ENCODE measurements around the gene DNAJC21. TPM values are rescaled to one million over a fixed set of nuclear protein-coding genes. Genes with fewer than 3 reads are reported as not detected.

The DNAJC21 gene
- polyA plus RNA-seq, 1 donor, result 44.5 TPM

DNA sequence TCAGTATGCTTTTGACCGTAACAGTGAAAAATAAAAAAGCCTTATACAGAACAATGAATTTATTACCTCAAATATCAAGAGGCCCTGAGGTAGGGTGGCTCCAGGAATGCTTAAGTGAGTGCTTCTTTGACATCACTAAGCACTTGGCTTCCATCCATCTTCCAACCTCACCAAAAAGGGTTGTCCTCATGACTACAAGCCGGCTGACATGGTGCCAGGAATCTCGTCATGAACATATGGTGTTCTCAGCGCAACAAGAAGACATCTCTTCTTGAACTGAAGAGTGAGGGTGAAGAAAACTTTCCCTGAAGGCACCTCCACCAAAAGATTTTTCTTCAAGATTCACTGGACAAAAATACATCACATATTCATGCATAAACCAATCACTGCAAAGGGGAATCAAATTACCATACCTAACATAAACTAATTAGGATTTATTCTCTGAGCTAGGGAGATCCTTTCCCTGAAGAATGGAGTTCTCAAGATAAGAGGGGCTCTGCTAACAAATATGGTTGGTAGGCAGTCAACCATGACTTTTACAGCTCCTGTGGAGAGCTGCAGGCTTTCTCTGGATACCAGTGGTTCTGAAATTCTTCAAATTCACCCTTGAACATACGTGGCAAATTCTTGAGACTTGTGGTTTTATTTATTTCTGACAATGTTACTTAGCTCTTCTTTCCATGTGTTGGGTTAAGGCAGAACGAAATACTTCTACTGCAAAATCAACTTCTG, 68.9 kb downstream of the DNAJC21 start:
- H3K36me3 ChIP-seq (ENCODE audit: control insufficient read depth, insufficient read depth, low read length), result peaks cover 4% of the 10 kb centered on the region
- H3K4me1 ChIP-seq (ENCODE audit: control insufficient read depth, insufficient read depth, low read length), result no peaks in the 10 kb centered on the region
- H3K4me3 ChIP-seq (ENCODE audit: low read length), result no peak overlapping the region
- 57% methylated on average over 1 of the region's 6 CpGs for WGBS (ENCODE audit: insufficient coverage, low lambda C conversion rate)
- no peak for DNase-seq
- no peaks in the 10 kb centered on the region for H3K9me3 ChIP-seq (ENCODE audit: control insufficient read depth, low read depth, low read length)
- no peak overlapping the region for H3K27ac ChIP-seq (ENCODE audit: low read length)
- H3K27me3 ChIP-seq (ENCODE audit: control insufficient read depth, insufficient read depth, low read length), result no peaks in the 10 kb centered on the region

DNA sequence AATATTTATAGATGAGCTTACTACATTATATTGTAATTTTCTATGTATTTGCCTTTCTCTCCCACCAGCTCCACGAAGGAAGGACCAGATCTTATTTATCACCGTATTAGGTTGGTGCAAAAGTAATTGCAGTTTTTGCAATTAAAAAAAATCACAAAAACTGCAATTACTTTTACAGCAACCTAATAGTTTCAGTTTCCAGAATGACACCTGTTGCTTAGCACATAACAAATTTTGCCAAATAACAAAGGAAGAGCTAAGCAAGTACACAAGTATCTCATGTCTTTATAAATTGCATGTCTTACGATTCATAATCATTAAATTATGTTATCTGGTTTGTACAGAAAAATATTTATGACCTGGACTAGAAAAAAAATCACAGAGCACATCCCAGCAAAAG, 72.5 kb downstream of the DNAJC21 start:
- no peaks in the 10 kb centered on the region for H3K4me1 ChIP-seq (ENCODE audit: control insufficient read depth, insufficient read depth, low read length)
- H3K36me3 ChIP-seq (ENCODE audit: control insufficient read depth, insufficient read depth, low read length), result peaks cover 4% of the 10 kb centered on the region
- H3K9me3 ChIP-seq (ENCODE audit: control insufficient read depth, low read depth, low read length), result no peaks in the 10 kb centered on the region
- DNase-seq, result no peak
- WGBS (ENCODE audit: insufficient coverage, low lambda C conversion rate), result 100% methylated on average over 2 of the region's 3 CpGs
- no peaks in the 10 kb centered on the region for H3K27me3 ChIP-seq (ENCODE audit: control insufficient read depth, insufficient read depth, low read length)
- H3K27ac ChIP-seq (ENCODE audit: low read length), result no peak overlapping the region
- no peak overlapping the region for H3K4me3 ChIP-seq (ENCODE audit: low read length)

DNA sequence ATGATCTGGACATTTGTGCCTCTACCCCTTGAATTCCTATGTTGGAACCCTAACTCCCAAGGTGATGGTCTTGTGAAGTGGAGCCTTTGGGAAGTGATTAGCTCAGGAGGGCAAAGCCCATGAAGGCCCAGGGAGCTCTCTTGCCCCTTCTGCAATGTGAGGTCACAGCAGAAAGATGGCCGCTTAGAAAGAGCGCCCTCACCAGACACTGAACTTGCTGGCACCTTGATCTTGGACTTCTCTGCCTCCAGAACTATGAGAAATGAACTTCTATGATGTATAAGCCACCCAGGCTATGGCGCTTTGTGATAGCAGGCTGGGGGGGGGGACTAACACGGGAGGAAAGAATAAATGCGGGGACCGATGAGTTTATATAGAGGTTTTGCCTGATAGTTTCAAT, 73.1 kb downstream of the DNAJC21 start:
- H3K9me3 ChIP-seq (ENCODE audit: control insufficient read depth, low read depth, low read length), result no peaks in the 10 kb centered on the region
- WGBS (ENCODE audit: insufficient coverage, low lambda C conversion rate), result 100% methylated on average over 2 of the region's 6 CpGs

DNA sequence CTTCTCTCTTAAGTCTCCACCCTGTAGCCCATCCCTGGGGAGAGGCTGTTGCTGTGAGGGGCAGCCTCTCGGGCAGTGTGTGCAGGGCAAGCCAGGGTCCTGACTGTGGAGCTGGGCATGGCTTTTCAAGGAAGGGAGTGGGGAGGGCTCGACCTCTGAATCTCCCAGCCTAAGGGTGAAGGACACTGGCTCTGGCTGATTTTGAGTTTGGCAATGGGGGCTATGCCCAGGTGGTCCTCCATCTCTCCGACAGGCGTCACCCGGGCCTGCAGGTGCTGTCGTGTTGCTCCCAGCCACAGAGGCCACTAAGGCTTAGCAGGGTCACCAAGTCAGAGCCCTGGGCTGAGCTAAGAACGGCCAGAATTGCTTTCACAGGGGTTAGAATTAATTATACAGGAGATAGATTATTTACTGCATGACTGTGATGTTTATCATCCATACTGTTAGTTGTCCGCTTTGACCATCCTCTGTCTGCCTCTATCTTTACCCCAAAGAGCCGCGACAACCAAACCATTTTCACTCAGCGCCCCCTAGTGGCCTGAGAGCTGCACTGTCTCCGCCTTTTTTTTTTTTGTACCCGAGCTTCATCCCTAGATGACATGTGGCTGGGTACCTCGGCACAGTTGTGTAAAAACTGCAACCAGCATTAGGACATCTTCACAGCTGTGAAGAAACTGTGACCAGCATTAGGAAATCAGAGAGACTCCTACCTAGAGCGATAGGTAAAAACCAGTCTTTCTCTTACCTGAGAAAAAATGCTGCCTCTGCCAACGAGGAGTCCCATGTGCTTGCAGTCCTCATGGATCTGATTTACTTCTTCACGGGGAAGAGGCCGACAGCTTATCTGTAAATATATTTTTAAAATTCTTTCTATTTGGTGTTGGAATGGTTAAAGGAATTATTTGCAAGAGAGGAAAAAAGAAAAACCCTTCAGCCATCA, 73.9 kb downstream of the DNAJC21 start:
- Histone ChIP-seq H3K36me3 (ENCODE audit: control insufficient read depth, insufficient read depth, low read length) (peaks cover 4% of the 10 kb centered on the region), H3K27ac (ENCODE audit: low read length) (no peak overlapping the region), H3K27me3 (ENCODE audit: control insufficient read depth, insufficient read depth, low read length) (no peaks in the 10 kb centered on the region), H3K4me3 (ENCODE audit: low read length) (no peak overlapping the region), H3K9me3 (ENCODE audit: control insufficient read depth, low read depth, low read length) (no peaks in the 10 kb centered on the region), H3K4me1 (ENCODE audit: control insufficient read depth, insufficient read depth, low read length) (no peaks in the 10 kb centered on the region)
- peak; percentile 10 to 31 for DNase-seq
- WGBS (ENCODE audit: insufficient coverage, low lambda C conversion rate), result no CpG with 5 or more reads among the region's 18 CpGs

More for the DNA sequence above, 73.1 kb downstream of the DNAJC21 start:
- Histone ChIP-seq H3K36me3 (ENCODE audit: control insufficient read depth, insufficient read depth, low read length) (peaks cover 4% of the 10 kb centered on the region), H3K4me1 (ENCODE audit: control insufficient read depth, insufficient read depth, low read length) (no peaks in the 10 kb centered on the region), H3K27me3 (ENCODE audit: control insufficient read depth, insufficient read depth, low read length) (no peaks in the 10 kb centered on the region), H3K4me3 (ENCODE audit: low read length) (no peak overlapping the region), H3K27ac (ENCODE audit: low read length) (no peak overlapping the region)
- no peak for DNase-seq

DNA sequence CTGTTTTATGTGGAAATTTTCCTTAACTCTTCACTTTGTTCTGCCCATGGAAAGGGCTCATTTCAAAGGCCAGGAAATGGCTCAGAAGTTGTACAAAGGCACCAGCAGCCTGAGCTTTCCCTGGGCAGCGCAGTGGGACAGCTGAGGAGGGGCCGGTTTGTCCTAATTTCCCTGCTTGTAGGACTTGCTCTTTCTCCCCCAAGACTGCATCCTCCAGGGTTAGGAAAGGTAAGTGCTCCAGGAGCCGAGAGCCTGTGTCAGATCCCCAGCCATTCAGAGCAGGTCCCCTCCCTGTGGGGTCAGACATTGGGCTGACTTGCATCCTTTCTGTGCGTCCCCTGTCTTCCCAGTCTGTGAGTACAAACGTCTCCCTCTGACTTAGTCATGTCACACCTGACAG, 74.8 kb downstream of the DNAJC21 start:
- H3K4me3 ChIP-seq (ENCODE audit: low read length), result no peak overlapping the region
- no peaks in the 10 kb centered on the region for H3K4me1 ChIP-seq (ENCODE audit: control insufficient read depth, insufficient read depth, low read length)
- H3K9me3 ChIP-seq (ENCODE audit: control insufficient read depth, low read depth, low read length), result no peaks in the 10 kb centered on the region
- WGBS (ENCODE audit: insufficient coverage, low lambda C conversion rate), result no CpG with 5 or more reads among the region's 5 CpGs
- DNase-seq, result no peak
- peaks cover 4% of the 10 kb centered on the region for H3K36me3 ChIP-seq (ENCODE audit: control insufficient read depth, insufficient read depth, low read length)
- H3K27ac ChIP-seq (ENCODE audit: low read length), result no peak overlapping the region
- H3K27me3 ChIP-seq (ENCODE audit: control insufficient read depth, insufficient read depth, low read length), result no peaks in the 10 kb centered on the region

DNA sequence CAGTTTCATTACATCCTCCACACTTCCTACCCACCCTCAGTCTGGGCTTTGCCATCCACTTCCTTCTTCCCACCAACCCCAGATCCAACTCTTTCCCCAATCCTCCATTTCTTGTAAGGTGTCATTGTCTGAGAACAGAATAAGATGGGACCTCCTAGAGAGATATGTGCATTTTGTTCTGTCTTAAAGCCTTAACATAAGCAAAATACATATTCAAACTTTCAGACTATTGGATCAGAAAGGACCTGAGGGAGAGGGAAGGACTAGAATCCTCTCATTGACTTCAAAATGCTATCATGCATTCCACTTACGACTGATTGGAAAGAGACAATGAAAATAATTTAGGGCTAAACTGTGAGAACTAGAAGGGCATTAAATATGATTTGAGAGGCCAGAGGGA, 75.4 kb downstream of the DNAJC21 start:
- Histone ChIP-seq H3K27me3 (ENCODE audit: control insufficient read depth, insufficient read depth, low read length) (no peaks in the 10 kb centered on the region), H3K36me3 (ENCODE audit: control insufficient read depth, insufficient read depth, low read length) (peaks cover 4% of the 10 kb centered on the region), H3K4me3 (ENCODE audit: low read length) (no peak overlapping the region), H3K27ac (ENCODE audit: low read length) (no peak overlapping the region), H3K9me3 (ENCODE audit: control insufficient read depth, low read depth, low read length) (no peaks in the 10 kb centered on the region), H3K4me1 (ENCODE audit: control insufficient read depth, insufficient read depth, low read length) (no peaks in the 10 kb centered on the region)
- WGBS (ENCODE audit: insufficient coverage, low lambda C conversion rate), result 86% methylated on average over 1 of the region's 1 CpG
- no peak for DNase-seq

Other genes with a start within 250 kb of the DNAJC21 start
- gene TTC23L, start 90.4 kb upstream of the DNAJC21 start, polyA plus RNA-seq, result 1.1 TPM
- 28.8 TPM for gene RAD1, start 14.1 kb upstream of the DNAJC21 start, polyA plus RNA-seq
- 34.2 TPM for gene BRIX1, start 13.8 kb upstream of the DNAJC21 start, polyA plus RNA-seq
- 33.8 TPM for gene AGXT2, start 118.4 kb downstream of the DNAJC21 start, polyA plus RNA-seq

Data from large intestine (tissue), 3 donors.